NCI-H526 treated with DMSO at 0.1 percent for 48 hours (cell line): ENCODE measurements around the gene LYPD1.

Experiments used
- DNase-seq: peaks from one replicate; lab custom pipeline; 2025; lab: John Stamatoyannopoulos, UW

Gene LYPD1

DNA sequence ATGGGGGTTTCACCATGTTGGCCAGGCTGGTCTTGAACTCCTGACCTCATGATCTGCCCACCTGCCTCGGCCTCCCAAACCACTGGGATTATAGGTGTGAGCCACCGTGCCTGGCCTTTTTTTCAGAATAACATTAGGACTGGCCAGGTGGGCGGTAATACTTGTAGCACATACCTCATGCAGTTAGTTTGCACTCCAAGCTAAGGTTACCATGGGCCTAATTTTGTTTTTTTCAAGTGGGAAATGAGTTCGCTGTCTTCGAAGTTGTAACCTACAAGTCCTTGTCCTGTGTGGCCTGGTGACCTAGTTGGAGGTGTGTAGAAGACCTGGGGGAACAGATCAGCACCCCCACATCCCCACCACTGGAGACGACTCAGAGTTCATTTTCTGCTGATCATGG, 74.8 kb downstream of the LYPD1 start:
- no peak for DNase-seq
